Heart right ventricle (tissue), 16 donors: ENCODE data around the gene LOXL3. TPM values are rescaled to one million over a fixed set of nuclear protein-coding genes. Genes with fewer than 3 reads are reported as not detected.

Source experiments
- ATAC-seq, 8 donors: fragments of 200-7000 bp; cut with Tn5 transposase; one replicate each; pipeline ENCODE4 v1.9.1; 2020; ENCODE audit warnings: mild to moderate bottlenecking in 8 of 8, moderate library complexity in 8 of 8, moderate number of reproducible peaks in 1 of 8
- DNase-seq, 2 donors: peaks; one replicate each; pipeline ENCODE4 v3.0.0-alpha.2; 2020
- H3K27ac ChIP-seq, 10 donors: fragments of 200-600 bp; sonication (generic) in 2 of 10; one replicate each; pipeline versions ENCODE4 v1.5.0 to v1.8.0; 2020 to 2022; ENCODE audit warnings: mild to moderate bottlenecking in 3 of 10
- H3K27me3 ChIP-seq, 7 donors: fragments of 200-600 bp; one replicate each; pipeline ENCODE4 v1.8.0; 2021 to 2022; ENCODE audit warnings: mild to moderate bottlenecking in 2 of 7
- H3K36me3 ChIP-seq, 9 donors: fragments of 200-600 bp; sonication (generic) in 1 of 9; one replicate each; pipeline versions ENCODE4 v1.5.0 to v1.8.0; 2020 to 2022; ENCODE audit warnings: mild to moderate bottlenecking in 2 of 9
- H3K4me1 ChIP-seq, 9 donors: fragments of 200-600 bp; sonication (generic) in 1 of 9; one replicate each; pipeline versions ENCODE4 v1.5.0 to v1.8.0; 2020 to 2022; ENCODE audit warnings: mild to moderate bottlenecking in 4 of 9
- H3K4me3 ChIP-seq, 10 donors: fragments of 200-600 bp; sonication (generic) in 2 of 10; one replicate each; pipeline versions ENCODE4 v1.5.0 to v1.8.0; 2020 to 2022; ENCODE audit warnings: mild to moderate bottlenecking in 7 of 10, moderate library complexity in 2 of 10
- H3K9me3 ChIP-seq, 11 donors: fragments of 200-600 bp in 10 of 11; sonication (generic) in 2 of 11; one replicate each; pipeline versions ENCODE4 v1.5.0 to v1.8.0; 2013 to 2022; ENCODE audit warnings: mild to moderate bottlenecking in 2 of 11, control low read depth in 1 of 11, moderate library complexity in 1 of 11
- WGBS, 2 donors: extraction: QIAGEN DNeasy Blood & Tissue Kit; methylation state at CpG; one replicate each; pipeline ENCODE4 v1.1.7; 2013; ENCODE audit warnings: inconsistent platforms in 1 of 2; 5-methylcytosine and 5-hydroxymethylcytosine counted together
- intact Hi-C, 10 donors: fragments of 100-400 bp; cut with DNase I; formaldehyde crosslinking; loops; one replicate each; pipeline versions ENCODE4 v1.11.1 to v1.14.2; 2022
- polyA plus RNA-seq, 2 donors: library from polyadenylated mRNA; stranded (reverse); fragments of 200-250 nt; gene quantifications; one replicate each; pipeline ENCODE4 v1.2.3, GENCODE V29; 2013
- total RNA-seq, 10 donors: library from RNA; stranded (reverse); fragmentation: NEBNext Ultra II Directional in 3 of 10; extraction: Animal tissue kit (Norgen Biotek cat#: 25700) in 3 of 10; gene quantifications; one replicate each; pipeline versions ENCODE4 v1.2.1 to v1.2.4, GENCODE V29; 2021 to 2023
- TF ChIP-seq, protein P1 (sequence below), 9 donors: fragments of 200-600 bp; sonication (generic) in 2 of 9; IDR thresholded peaks; one replicate each; pipeline versions ENCODE4 v1.5.0 to v1.8.0; 2021 to 2022; ENCODE audit warnings: antibody characterized with exemption in 9 of 9, mild to moderate bottlenecking in 5 of 9, moderate library complexity in 1 of 9
- donor health status: Arrhythmogenic right ventricular cardiomyopathy.
- donor health status: ischemic (EF 13 %, LVEDD 7.1; RV severe dilation, severe dysfunction).
- donor health status: healthy with polysubstance abuse.
- donor health status: DM: no; HTN: yes; CAD: no.
- donor health status: DM: no; HTN: no; CAD: no.
- donor health status: ischemic (EF 25% LVEDD 6.9; RV normal size, moderate dysfunction).
- donor health status: ischemic (EF 25% LVEDD 5.7; RV mildly dilated, moderate dysfunction).
- donor health status: healthy.
- donor health status: DM: yes; HTN: yes; CAD: no.
- donor health status: Ischemic cardiomyopathy.
- donor health status: ischemic (EF 35%, LVEDD 5.7; RV mildly dilated, moderate dysfunction).
- donor health status: nonischemic (EF 11% LVEDD 7.7; RV severe dilation, severe dysfunction).
- donor health status: DM: yes; HTN: yes; CAD: no.
- donor health status: PGD.
- donor health status: ischemic (EF 29% LVEDD 5.4; RV normal size, mild dysfunction).
- donor health status: nonischemic (EF 23%, LVEDD 6.1; RV moderate dilation, normal function).

Gene LOXL3
- total and polyA plus RNA-seq, 12 donors: 1.2 to 9.2 (median 2.6) TPM

DNA sequence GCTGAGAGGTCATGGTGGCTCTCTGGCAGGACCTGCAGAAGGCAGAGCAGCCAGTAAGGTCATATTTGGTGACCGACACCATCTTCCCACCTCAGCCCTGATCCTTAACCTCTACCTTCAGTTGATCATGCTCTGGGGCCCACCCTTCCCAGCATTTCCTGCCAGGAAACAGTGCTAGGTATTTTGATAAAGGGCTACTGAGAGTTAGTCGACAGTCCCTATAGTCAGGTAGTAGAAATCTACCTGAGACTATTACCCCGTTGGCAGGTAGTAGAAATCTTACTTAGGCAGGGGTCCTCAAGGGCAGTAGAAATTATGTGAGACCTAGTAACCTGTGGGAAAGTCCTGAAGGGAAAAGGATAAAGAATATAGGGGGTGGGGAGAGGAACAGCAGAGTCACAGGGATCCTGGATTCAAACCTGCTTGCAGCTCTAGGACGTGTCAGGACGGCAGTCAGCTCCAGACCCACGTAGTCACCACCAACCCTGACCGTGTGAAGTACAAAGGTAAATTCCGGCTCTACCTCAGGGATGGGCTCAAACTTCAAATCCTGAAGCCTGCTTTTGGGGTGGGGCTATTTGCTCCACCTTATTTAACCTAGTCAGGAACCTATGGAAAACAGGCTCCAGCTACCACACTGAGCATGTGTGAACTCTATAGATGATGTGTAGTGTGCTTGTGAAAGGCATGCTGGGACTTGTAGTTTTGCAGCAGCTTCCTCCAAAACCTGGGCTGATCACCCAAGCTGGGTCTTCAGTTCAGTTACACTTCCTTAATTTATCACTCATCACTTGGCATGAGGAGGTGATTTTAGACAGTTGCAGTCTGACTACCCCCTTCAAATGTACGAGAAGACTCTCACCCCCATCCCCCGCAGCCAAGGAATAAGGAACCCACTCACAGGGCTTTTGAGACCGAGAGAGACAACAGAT is 27.8 kb downstream of the LOXL3 start, which contains the start of gene DQX1:
TSS of gene DQX1 (minus strand) at position 515 of the 932 bp plus-strand sequence. CDS start at position 13, 502 bp downstream.
- no peak within 1 kb of the TSS for H3K27ac ChIP-seq
- H3K36me3 ChIP-seq: peaks cover 0 to 30% (median 23%) of the 10 kb centered on the region in 9 donors
- H3K4me3 ChIP-seq: no peak within 1 kb of the TSS
- H3K27me3 ChIP-seq: peaks cover 0 to 8% (median under 1%) of the 10 kb centered on the region in 7 donors
- DNase-seq (no peak), ATAC-seq (no peak)
- WGBS, 2 donors: 89 to 91% methylated on average over 11 of the region's 11 CpGs
- no peaks in the 10 kb centered on the region for H3K9me3 ChIP-seq
- intact Hi-C loops: loop anchor here in 1 of 10 donors (5.0 kb wide), 1 partner anchor 44 kb away; the partner anchor contains the start of genes CCDC142 and TTC31
- H3K4me1 ChIP-seq: peaks cover 6 to 25% (median 20%) of the 10 kb centered on the region in 9 donors
- TF ChIP-seq, protein P1, sequence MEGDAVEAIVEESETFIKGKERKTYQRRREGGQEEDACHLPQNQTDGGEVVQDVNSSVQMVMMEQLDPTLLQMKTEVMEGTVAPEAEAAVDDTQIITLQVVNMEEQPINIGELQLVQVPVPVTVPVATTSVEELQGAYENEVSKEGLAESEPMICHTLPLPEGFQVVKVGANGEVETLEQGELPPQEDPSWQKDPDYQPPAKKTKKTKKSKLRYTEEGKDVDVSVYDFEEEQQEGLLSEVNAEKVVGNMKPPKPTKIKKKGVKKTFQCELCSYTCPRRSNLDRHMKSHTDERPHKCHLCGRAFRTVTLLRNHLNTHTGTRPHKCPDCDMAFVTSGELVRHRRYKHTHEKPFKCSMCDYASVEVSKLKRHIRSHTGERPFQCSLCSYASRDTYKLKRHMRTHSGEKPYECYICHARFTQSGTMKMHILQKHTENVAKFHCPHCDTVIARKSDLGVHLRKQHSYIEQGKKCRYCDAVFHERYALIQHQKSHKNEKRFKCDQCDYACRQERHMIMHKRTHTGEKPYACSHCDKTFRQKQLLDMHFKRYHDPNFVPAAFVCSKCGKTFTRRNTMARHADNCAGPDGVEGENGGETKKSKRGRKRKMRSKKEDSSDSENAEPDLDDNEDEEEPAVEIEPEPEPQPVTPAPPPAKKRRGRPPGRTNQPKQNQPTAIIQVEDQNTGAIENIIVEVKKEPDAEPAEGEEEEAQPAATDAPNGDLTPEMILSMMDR (IDR thresholded peaks at IDR 0.05): no peak

DNA sequence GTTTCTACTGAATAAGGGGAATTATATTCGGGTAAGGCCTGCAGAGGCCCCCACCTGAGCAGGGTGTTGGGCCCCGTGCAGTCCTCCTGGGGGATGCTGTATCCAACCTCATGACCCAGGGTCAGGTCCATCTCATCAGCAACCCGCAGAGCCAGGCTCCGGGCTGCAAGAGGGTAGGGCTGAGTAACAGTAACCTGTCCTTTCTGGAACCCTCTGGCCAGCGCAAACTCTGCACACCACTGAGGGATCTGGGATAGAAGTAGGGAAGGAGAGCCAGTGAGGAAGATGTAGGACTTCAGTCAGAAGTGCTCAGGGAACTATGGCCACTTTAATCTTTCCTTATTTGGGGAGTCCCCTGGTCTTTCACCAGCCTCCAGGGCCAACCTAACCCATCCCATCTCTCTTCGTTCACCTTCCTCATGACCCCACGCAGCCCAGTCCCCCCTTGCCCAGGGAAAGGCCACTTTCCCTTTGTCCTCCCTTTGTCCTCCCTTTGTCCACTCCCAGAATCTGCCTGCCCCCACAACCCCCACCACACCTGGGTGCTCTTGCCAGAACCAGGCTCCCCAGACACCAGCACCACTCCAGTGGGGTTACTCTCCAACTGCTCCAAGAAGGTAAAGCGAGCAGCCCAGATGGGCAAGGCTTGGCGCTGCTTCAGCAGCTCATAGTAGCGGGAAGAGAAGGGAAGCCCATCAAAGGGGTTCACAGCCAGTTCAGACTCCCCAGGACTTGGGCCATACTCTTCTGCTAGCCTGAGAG is 28.6 kb downstream of the LOXL3 start:
- Histone ChIP-seq H3K9me3 (no peaks in the 10 kb centered on the region), H3K27me3 (peaks cover 0 to 16% (median 9%) of the 10 kb centered on the region in 7 donors), H3K4me3 (no peak overlapping the region), H3K36me3 (peaks cover 0 to 30% (median 23%) of the 10 kb centered on the region in 9 donors), H3K4me1 (peaks cover 5 to 20% (median 14%) of the 10 kb centered on the region in 9 donors), H3K27ac (no peak overlapping the region)
- DNase-seq (no peak), ATAC-seq (no peak)
- TF ChIP-seq, protein P1 (IDR thresholded peaks at IDR 0.05): no peak
- 87 to 90% methylated on average over 10 of the region's 10 CpGs for WGBS, 2 donors
- intact Hi-C loops: loop anchor here in 1 of 10 donors (5.0 kb wide), 1 partner anchor 43 kb away; the partner anchor contains the start of genes CCDC142 and TTC31

- Histone ChIP-seq H3K36me3 (peaks cover 0 to 30% (median 23%) of the 10 kb centered on the region in 9 donors), H3K9me3 (no peaks in the 10 kb centered on the region), H3K27ac (no peak overlapping the region), H3K27me3 (peaks cover 2 to 28% (median 20%) of the 10 kb centered on the region in 7 donors), H3K4me3 (no peak overlapping the region), H3K4me1 (peaks cover 5 to 20% (median 12%) of the 10 kb centered on the region in 9 donors)
- intact Hi-C loops: no loop called here
- TF ChIP-seq, protein P1 (IDR thresholded peaks at IDR 0.05): no peak
- ATAC-seq: no peak
- WGBS, 2 donors: 85% methylated on average over 9 of the region's 9 CpGs
- DNase-seq: no peak
Observed at GRCh38 chr2:74524005-74524404, 29.7 kb downstream of the LOXL3 start.

- Histone ChIP-seq H3K4me1 (peaks cover 0 to 5% (median 0%) of the 10 kb centered on the region in 9 donors), H3K27ac (no peak overlapping the region), H3K9me3 (no peaks in the 10 kb centered on the region), H3K4me3 (no peak overlapping the region), H3K27me3 (peaks cover 6 to 43% (median 35%) of the 10 kb centered on the region in 7 donors), H3K36me3 (peaks cover 0 to 21% (median 16%) of the 10 kb centered on the region in 9 donors)
- TF ChIP-seq, protein P1 (IDR thresholded peaks at IDR 0.05): no peak
- 70 to 72% methylated on average over 3 of the region's 3 CpGs for WGBS, 2 donors
- intact Hi-C loops: no loop called here
- ATAC-seq (no peak), DNase-seq (no peak)
Observed at GRCh38 chr2:74522516-74522915, 31.2 kb downstream of the LOXL3 start.
